GM21526 (cell line): ENCODE data around the gene MNAT1.
A peak's percentile ranks its signal among the peaks of the same experiment; 100 is the strongest.
"Not testable (repeated sequence)": the region's sequence is repeated elsewhere in the genome, so short reads cannot be mapped to it uniquely, and the experiment has no call there.

Source experiments
- ATAC-seq: cut with Tn5 transposase; IDR thresholded peaks from one replicate; pipeline ENCODE4 v1.9.1; 2021; ENCODE audit warnings: moderate library complexity; ENCODE audit not compliant: unreplicated experiment, low FRiP score

The MNAT1 gene

DNA sequence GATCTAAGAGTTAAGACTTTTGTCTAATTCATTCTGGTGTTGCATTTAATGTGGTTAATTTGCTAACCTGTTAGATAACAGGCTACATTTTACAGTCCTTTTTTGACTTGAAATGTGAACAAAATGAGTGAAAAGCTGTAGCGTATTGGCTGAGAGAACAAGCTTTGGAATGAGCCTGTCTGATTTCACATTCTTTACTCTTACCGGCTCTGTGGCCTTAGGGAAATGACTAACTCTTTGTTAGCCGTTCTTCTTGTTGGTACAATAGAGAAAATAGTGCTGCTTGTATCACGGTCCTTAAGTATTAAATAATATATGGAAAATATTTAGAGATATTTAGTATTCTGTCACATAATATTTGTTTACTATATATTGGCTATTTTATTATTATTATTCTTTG, 1.9 kb downstream of the MNAT1 start:
- no peak for ATAC-seq

DNA sequence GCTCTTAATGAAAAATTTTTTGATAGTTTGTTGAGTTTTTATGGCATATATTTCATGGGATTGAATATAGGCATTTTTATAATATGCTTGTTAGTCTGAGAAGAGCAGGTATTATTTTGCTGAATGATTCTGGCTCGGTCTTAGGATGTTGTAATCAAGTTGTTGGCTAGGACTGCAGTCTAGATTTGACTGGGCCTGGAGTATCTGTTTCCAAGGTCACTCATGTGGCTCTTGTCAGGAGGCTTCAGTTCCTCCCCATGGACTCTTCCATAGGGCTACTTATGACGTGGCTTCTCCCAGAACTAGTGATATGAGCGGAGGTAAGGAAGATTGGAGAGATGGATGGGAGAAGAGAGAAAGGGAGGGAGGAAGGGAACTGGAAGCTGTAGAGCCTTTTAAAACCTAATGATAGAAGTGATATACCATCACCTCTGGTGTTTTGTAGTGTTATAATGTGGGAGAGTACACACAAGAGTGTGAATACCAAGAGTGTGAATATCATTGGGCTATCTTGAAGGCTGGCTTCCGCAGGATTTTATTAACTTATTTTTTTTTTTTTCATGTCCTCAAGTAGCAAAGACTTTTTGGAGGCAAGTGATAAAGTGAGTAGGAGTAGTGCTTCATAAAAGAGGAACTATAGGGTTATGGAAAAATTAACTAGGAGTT, 4.4 kb downstream of the MNAT1 start:
- no peak for ATAC-seq

DNA sequence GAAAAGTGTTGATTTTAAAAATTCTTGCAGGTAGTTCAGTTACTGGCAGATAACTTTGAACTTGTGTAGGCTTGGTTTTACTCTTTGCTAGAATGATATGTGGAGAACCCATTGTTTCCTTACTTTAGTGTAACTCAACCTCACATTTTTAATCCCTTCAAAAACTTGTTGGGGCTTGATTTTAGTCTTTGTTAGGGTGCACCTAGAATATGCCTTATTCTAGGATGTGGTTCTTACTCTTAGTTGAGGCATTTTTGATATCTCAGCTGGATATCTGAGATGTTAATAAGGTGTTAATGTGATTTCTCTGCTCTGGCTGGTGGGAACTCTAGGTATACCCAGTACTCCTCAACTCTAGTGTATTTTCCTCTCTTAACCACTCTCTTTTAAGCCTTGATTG, 10.0 kb downstream of the MNAT1 start:
- ATAC-seq: no peak

GRCh38 chr14:60753264-60754119, 18.9 kb downstream of the MNAT1 start:
- ATAC-seq: peak; percentile 99

- ATAC-seq: no peak
Observed at GRCh38 chr14:60756847-60757246, 22.3 kb downstream of the MNAT1 start.

GRCh38 chr14:60757567-60758002, 23.0 kb downstream of the MNAT1 start:
- ATAC-seq: no peak

- ATAC-seq: no peak
Observed at GRCh38 chr14:60758885-60759284, 24.3 kb downstream of the MNAT1 start.

GRCh38 chr14:60760209-60760608, 25.6 kb downstream of the MNAT1 start:
- no peak for ATAC-seq

- no peak for ATAC-seq
Observed at GRCh38 chr14:60760644-60761364, 26.2 kb downstream of the MNAT1 start.

GRCh38 chr14:60768602-60769001, 34.0 kb downstream of the MNAT1 start:
- no peak for ATAC-seq

DNA sequence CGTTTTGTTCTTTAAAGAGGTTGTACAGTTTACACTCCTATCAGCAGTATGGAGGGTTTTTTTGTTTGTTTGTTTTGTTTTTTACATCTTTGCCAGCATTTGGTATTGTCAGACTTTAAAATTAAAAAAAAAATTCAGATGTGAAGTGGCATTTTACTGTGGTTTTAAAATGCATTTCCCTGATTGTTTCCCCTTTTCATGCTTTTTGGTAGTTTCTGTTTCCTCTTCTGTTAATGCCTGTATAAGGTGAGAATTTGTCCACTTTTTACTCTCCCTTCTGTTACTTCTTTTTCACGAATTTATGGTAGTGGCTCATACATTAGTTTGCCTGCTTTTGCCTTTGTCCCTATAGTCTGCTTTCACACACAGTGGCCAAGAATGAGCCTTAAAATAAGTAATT, 36.6 kb downstream of the MNAT1 start:
- ATAC-seq: no peak

GRCh38 chr14:60773558-60773957, 39.0 kb downstream of the MNAT1 start:
- ATAC-seq: peak; percentile 63

DNA sequence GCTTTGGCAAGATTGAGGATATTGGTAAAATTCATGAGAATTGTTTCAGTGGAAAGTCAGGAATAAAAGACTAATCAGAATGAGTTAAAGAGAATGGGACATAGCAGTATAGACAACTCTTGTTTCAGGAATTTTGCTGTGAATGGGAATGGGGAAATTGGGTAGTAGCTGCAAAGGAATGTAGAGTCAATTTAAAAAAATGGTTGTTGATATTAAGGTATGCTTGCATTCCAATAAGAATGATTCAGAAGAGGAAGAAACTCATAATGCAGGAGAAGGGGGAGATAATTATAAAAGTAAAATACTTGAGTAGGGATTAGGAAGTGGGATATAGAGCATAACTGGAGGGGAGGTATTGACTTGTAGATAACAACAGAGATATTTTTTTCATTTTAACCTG, 40.7 kb downstream of the MNAT1 start:
- no peak for ATAC-seq

- no peak for ATAC-seq
Observed at GRCh38 chr14:60777856-60778578, 43.5 kb downstream of the MNAT1 start.

DNA sequence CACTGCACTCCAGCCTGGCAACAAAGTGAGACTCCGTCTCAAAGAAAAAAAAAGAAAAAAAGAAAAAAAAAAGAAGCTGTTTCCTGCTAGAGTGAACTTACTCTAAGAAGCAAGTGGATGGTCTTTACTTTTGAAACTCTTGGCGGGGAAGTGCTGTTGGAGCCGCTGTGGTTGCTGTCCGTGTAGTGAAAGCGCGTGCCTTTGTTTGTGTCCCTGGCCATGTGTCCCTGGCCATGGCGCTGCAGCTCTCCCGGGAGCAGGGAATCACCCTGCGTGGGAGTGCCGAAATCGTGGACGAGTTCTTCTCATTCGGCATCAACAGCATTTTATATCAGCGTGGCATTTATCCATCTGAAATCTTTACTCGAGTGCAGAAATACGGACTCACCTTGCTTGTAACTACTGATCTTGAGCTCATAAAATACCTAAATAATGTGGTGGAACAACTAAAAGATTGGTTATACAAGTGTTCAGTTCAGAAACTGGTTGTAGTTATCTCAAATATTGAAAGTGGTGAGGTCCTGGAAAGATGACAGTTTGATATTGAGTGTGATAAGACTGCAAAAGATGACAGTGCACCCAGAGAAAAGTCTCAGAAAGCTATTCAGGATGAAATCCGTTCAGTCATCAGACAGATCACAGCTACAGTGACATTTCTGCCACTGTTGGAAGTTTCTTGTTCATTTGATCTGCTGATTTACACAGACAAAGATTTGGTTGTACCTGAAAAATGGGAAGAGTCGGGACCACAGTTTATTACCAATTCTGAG, 45.4 kb downstream of the MNAT1 start:
- ATAC-seq: not testable (repeated sequence)

DNA sequence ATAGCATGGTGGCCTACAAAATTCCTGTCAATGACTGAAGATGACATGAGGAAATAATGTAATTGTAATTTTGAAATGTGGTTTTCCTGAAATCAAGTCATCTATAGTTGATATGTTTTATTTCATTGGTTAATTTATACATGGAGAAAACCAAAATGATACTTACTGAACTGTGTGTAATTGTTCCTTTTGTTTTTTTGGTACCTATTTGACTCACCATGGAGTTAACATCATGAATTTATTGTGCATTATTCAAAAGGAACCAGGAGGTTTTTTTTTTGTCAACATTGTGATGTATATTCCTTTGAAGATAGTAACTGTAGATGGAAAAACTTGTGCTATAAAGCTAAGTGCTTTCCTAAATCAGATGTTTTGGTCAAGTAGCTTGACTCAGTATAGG, 46.0 kb downstream of the MNAT1 start:
- not testable (repeated sequence) for ATAC-seq

DNA sequence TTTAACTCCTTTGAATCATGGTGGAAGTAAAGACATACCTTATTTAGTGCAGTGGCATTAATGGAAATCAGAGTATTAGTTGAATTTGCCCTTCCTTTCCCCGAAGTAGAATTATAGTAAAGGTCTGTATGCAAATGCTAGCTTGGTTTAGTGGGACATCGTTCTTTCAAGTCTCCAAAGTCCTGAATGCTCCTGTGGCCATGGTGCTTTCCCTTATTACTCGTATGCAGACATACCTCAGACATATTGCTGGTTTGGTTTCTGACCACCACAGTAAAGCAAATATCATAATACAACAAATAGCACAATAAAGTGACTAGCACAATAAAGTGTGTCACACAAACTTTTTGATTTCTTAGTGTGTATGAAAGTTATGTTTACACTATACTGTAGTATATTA, 52.3 kb downstream of the MNAT1 start:
- ATAC-seq: no peak

DNA sequence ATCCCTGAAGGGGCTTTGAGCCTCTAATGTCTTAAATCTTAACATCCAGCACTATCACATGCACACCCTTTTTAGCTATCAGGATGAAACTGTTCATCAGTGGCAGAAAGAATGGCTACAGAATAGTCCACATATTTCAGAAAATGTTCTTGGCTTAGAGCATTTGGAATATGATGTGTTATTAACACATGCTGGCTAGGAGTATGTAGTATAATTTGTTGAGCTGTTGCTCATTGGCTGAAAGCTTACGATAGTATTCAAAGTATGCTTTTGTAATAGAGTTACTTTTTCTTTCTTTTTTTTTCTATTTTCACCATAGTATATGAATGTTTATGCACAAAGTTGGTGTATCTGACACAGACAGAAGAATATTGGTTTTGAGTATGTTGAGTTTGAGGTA, 55.1 kb downstream of the MNAT1 start:
- no peak for ATAC-seq

DNA sequence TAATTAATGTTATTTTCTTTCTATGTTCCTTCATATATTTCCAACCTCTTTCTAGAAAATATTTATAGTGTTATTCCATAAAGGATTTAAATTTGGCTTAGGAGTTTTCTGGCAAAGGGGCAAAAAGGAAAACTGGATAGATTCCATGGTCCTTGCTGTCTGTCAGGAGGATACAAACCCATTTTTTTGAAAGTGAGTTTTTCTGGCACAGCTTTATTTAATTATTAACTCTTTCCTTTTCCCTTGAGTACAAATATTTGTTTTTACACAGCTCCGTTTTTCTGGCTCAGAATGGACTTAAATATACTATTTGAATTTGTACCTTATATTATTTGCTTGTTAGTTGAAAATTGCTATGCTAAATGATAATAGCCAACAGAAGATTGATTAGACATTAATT, 56.3 kb downstream of the MNAT1 start:
- ATAC-seq: no peak

- no peak for ATAC-seq
Observed at GRCh38 chr14:60796434-60796833, 61.9 kb downstream of the MNAT1 start.
